Measurements from ENCODE around the gene RAB5IF. TPM values are rescaled to one million over a fixed set of nuclear protein-coding genes. Genes with fewer than 3 reads are reported as not detected.

The RAB5IF gene
- total and polyA plus RNA-seq, 2 of the 13 experiments (the other 11 are each of a cell fraction or from before 2014, with no cell fraction given), result 261 to 305 TPM

GRCh38 chr20:36605399-36606157 lies at the start of gene RAB5IF (continued):
- TF ChIP-seq, protein P1, sequence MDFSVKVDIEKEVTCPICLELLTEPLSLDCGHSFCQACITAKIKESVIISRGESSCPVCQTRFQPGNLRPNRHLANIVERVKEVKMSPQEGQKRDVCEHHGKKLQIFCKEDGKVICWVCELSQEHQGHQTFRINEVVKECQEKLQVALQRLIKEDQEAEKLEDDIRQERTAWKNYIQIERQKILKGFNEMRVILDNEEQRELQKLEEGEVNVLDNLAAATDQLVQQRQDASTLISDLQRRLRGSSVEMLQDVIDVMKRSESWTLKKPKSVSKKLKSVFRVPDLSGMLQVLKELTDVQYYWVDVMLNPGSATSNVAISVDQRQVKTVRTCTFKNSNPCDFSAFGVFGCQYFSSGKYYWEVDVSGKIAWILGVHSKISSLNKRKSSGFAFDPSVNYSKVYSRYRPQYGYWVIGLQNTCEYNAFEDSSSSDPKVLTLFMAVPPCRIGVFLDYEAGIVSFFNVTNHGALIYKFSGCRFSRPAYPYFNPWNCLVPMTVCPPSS (IDR thresholded peaks at IDR 0.05), result no peak
- no peak for TF ChIP-seq ZNF672 (CRISPR knock-in tag; IDR thresholded peaks at IDR 0.05)
- TF ChIP-seq ZNF674 (CRISPR knock-in tag; IDR thresholded peaks at IDR 0.05; ENCODE audit: low read depth), result no peak
- no peak for TF ChIP-seq SMARCC2 (IDR thresholded peaks at IDR 0.05)
- TF ChIP-seq HOXA5 (CRISPR knock-in tag; IDR thresholded peaks at IDR 0.05), result peak; percentile 98
- TF ChIP-seq, protein P2, sequence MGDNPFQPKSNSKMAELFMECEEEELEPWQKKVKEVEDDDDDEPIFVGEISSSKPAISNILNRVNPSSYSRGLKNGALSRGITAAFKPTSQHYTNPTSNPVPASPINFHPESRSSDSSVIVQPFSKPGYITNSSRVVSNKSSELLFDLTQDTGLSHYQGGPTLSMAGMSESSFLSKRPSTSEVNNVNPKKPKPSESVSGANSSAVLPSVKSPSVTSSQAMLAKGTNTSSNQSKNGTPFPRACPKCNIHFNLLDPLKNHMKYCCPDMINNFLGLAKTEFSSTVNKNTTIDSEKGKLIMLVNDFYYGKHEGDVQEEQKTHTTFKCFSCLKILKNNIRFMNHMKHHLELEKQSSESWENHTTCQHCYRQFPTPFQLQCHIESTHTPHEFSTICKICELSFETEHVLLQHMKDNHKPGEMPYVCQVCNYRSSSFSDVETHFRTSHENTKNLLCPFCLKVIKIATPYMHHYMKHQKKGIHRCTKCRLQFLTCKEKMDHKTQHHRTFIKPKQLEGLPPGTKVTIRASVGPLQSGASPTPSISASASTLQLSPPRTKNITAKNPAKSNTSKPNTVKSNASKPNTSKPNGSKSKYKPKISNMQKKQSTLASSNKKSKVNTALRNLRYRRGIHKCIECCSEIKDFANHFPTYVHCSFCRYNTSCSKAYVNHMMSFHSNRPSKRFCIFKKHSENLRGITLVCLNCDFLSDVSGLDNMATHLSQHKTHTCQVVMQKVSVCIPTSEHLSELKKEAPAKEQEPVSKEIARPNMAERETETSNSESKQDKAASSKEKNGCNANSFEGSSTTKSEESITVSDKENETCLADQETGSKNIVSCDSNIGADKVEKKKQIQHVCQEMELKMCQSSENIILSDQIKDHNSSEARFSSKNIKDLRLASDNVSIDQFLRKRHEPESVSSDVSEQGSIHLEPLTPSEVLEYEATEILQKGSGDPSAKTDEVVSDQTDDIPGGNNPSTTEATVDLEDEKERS (CRISPR knock-in tag; IDR thresholded peaks at IDR 0.05), result peak; percentile 92
- no peak; the same call in none of the 2 replicates for TF ChIP-seq SSRP1 (CRISPR knock-in tag; IDR thresholded peaks at IDR 0.05)
- TF ChIP-seq, protein P3, sequence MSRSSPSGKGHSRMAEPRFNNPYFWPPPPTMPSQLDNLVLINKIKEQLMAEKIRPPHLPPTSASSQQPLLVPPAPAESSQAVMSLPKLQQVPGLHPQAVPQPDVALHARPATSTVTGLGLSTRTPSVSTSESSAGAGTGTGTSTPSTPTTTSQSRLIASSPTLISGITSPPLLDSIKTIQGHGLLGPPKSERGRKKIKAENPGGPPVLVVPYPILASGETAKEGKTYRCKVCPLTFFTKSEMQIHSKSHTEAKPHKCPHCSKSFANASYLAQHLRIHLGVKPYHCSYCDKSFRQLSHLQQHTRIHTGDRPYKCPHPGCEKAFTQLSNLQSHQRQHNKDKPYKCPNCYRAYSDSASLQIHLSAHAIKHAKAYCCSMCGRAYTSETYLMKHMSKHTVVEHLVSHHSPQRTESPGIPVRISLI (CRISPR knock-in tag; IDR thresholded peaks at IDR 0.05; ENCODE audit: borderline replicate concordance), result no peak
- peak; percentile 8; the same call in 1 of the 2 replicates for TF ChIP-seq PAX8 (CRISPR knock-in tag; IDR thresholded peaks at IDR 0.05; ENCODE audit: borderline replicate concordance)
- TF ChIP-seq, protein P4, sequence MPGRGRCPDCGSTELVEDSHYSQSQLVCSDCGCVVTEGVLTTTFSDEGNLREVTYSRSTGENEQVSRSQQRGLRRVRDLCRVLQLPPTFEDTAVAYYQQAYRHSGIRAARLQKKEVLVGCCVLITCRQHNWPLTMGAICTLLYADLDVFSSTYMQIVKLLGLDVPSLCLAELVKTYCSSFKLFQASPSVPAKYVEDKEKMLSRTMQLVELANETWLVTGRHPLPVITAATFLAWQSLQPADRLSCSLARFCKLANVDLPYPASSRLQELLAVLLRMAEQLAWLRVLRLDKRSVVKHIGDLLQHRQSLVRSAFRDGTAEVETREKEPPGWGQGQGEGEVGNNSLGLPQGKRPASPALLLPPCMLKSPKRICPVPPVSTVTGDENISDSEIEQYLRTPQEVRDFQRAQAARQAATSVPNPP (CRISPR knock-in tag; IDR thresholded peaks at IDR 0.05), result peak; percentile 78
- TF ChIP-seq ZSCAN9 (CRISPR knock-in tag; IDR thresholded peaks at IDR 0.05; ENCODE audit: borderline replicate concordance), result peak; percentile 77; the same call in 1 of the 2 replicates
- TF ChIP-seq ZNF713 (CRISPR knock-in tag; IDR thresholded peaks at IDR 0.05), result peak; percentile 95
- TF ChIP-seq ZNF761 (CRISPR knock-in tag; conservative IDR thresholded peaks at IDR 0.05), result peak; percentile 60; the same call in 1 of the 2 replicates
- TF ChIP-seq ZNF263 (CRISPR knock-in tag; IDR thresholded peaks at IDR 0.05), result peak; percentile 38; the same call in 1 of the 2 replicates
- TF ChIP-seq STAG1 (CRISPR knock-in tag; IDR thresholded peaks at IDR 0.05), result peak; percentile 94
- peak; percentile 90 for TF ChIP-seq ZNF614 (CRISPR knock-in tag; IDR thresholded peaks at IDR 0.05; ENCODE audit: borderline replicate concordance)
- peak; percentile 91 for TF ChIP-seq GABPA (IDR thresholded peaks at IDR 0.05; ENCODE audit: low read depth, low read length)
- peak; percentile 97 for TF ChIP-seq GABPA (CRISPR knock-in tag; IDR thresholded peaks at IDR 0.05; ENCODE audit: low read depth)
- TF ChIP-seq ZNF282 (IDR thresholded peaks at IDR 0.05; ENCODE audit: partially characterized antibody), result no peak
- peak; percentile 97 for TF ChIP-seq ZNF124 (CRISPR knock-in tag; IDR thresholded peaks at IDR 0.05)
- peak; percentile 21 for TF ChIP-seq ZNF143 (CRISPR knock-in tag; IDR thresholded peaks at IDR 0.05)
- peak; percentile 94 for TF ChIP-seq ELF3 (CRISPR knock-in tag; IDR thresholded peaks at IDR 0.05)
- TF ChIP-seq ZNF710 (CRISPR knock-in tag; IDR thresholded peaks at IDR 0.05; ENCODE audit: borderline replicate concordance), result peak; percentile 95

Measured in HepG2 (cell line).